Glomerular endothelial cell (primary cell): Measurements from ENCODE around the gene RBM28. TPM values are rescaled to one million over a fixed set of nuclear protein-coding genes. Genes with fewer than 3 reads are reported as not detected.
"Not testable (repeated sequence)": the region's sequence is repeated elsewhere in the genome, so short reads cannot be mapped to it uniquely, and the experiment has no call there.

Source experiments
- DNase-seq: peaks from one replicate; pipeline ENCODE4 v3.0.0-alpha.2; 2011; ENCODE audit warnings: low read depth, low spot score; ENCODE audit errors: extremely low read depth
- total RNA-seq: library from RNA; depleted of rRNA; stranded (reverse); fragments of >200 nt; gene quantifications from 2 replicates; pipeline ENCODE4 v1.2.3, GENCODE V29; 2015

RBM28 gene
- total RNA-seq, 1 donor from 2014 or later, result 24.1 TPM

- DNase-seq, result not testable (repeated sequence)
These were observed 45.7 kb downstream of the RBM28 start for GRCh38 chr7:128298004-128298403.

- DNase-seq, result no peak
These were observed 56.2 kb downstream of the RBM28 start for GRCh38 chr7:128287556-128287955.

GRCh38 chr7:128284102-128284501, 59.6 kb downstream of the RBM28 start:
- DNase-seq, result no peak

- DNase-seq, result no peak
These were observed 61.9 kb downstream of the RBM28 start for GRCh38 chr7:128281605-128282380.

GRCh38 chr7:128280451-128280850, 63.3 kb downstream of the RBM28 start:
- not testable (repeated sequence) for DNase-seq

GRCh38 chr7:128279124-128279713, 64.5 kb downstream of the RBM28 start:
- DNase-seq, result no peak

GRCh38 chr7:128278366-128278765, 65.3 kb downstream of the RBM28 start:
- DNase-seq, result no peak

- no peak for DNase-seq
These were observed 68.0 kb downstream of the RBM28 start for GRCh38 chr7:128275681-128276080.

GRCh38 chr7:128274884-128275603, 68.7 kb downstream of the RBM28 start:
- DNase-seq, result no peak

GRCh38 chr7:128274246-128274883, 69.3 kb downstream of the RBM28 start:
- DNase-seq, result no peak

- DNase-seq, result no peak
These were observed 71.7 kb downstream of the RBM28 start for GRCh38 chr7:128271942-128272481.

- no peak for DNase-seq
These were observed 72.2 kb downstream of the RBM28 start for GRCh38 chr7:128271471-128271941.

GRCh38 chr7:128270826-128271272, 72.9 kb downstream of the RBM28 start:
- DNase-seq, result no peak

GRCh38 chr7:128268233-128268632, 75.5 kb downstream of the RBM28 start:
- DNase-seq, result no peak

GRCh38 chr7:128267595-128267924, 76.1 kb downstream of the RBM28 start:
- DNase-seq, result no peak

- DNase-seq, result no peak
These were observed 76.7 kb downstream of the RBM28 start for GRCh38 chr7:128266883-128267594.

GRCh38 chr7:128266529-128266882, 77.2 kb downstream of the RBM28 start:
- no peak for DNase-seq

- no peak for DNase-seq
These were observed 77.8 kb downstream of the RBM28 start for GRCh38 chr7:128265906-128266300.

- no peak for DNase-seq
These were observed 78.4 kb downstream of the RBM28 start for GRCh38 chr7:128265156-128265905.

- DNase-seq, result no peak
These were observed 79.2 kb downstream of the RBM28 start for GRCh38 chr7:128264477-128264876.
